Parathyroid adenoma (tissue), 2 donors: Measurements from ENCODE around the gene VANGL2.

Experiments
- H2AFZ ChIP-seq: fragments of 300-600 bp; sonication (generic); one replicate; pipeline ENCODE4 v1.7.0; 2017; ENCODE audit warnings: antibody characterized with exemption, mild to moderate bottlenecking
- H3K27ac ChIP-seq: fragments of 300-600 bp; sonication (generic); one replicate; pipeline ENCODE4 v1.7.0; 2017
- H3K27me3 ChIP-seq: fragments of 300-600 bp; sonication (generic); one replicate; pipeline ENCODE4 v1.7.0; 2017; ENCODE audit warnings: low read length; ENCODE audit not compliant: control insufficient read depth, insufficient read depth
- H3K36me3 ChIP-seq: fragments of 300-600 bp; sonication (generic); one replicate; pipeline ENCODE4 v1.7.0; 2017; ENCODE audit warnings: low read length; ENCODE audit not compliant: control insufficient read depth, insufficient read depth
- H3K4me1 ChIP-seq: fragments of 300-600 bp; sonication (generic); one replicate; pipeline ENCODE4 v1.7.0; 2017; ENCODE audit warnings: control low read depth
- H3K4me2 ChIP-seq: fragments of 300-600 bp; sonication (generic); one replicate; pipeline ENCODE4 v1.7.0; 2017; ENCODE audit warnings: low read length
- H3K4me3 ChIP-seq: fragments of 300-600 bp; sonication (generic); one replicate; pipeline ENCODE4 v1.7.0; 2017; ENCODE audit warnings: low read depth, low read length
- H3K79me2 ChIP-seq: fragments of 300-600 bp; sonication (generic); one replicate; pipeline ENCODE4 v1.7.0; 2017; ENCODE audit warnings: control low read depth
- H3K9ac ChIP-seq: fragments of 300-600 bp; sonication (generic); one replicate; pipeline ENCODE4 v1.7.0; 2017; ENCODE audit warnings: mild to moderate bottlenecking
- H3K9me3 ChIP-seq: fragments of 300-600 bp; sonication (generic); one replicate; pipeline ENCODE4 v1.7.0; 2017; ENCODE audit warnings: low read length; ENCODE audit not compliant: control insufficient read depth
- CTCF ChIP-seq: fragments of 300-600 bp; sonication (generic); IDR thresholded peaks from one replicate; pipeline ENCODE4 v1.7.0; 2017; ENCODE audit warnings: antibody characterized with exemption, mild to moderate bottlenecking
- donor health status: primary hyperparathyroidism.

VANGL2 gene

DNA sequence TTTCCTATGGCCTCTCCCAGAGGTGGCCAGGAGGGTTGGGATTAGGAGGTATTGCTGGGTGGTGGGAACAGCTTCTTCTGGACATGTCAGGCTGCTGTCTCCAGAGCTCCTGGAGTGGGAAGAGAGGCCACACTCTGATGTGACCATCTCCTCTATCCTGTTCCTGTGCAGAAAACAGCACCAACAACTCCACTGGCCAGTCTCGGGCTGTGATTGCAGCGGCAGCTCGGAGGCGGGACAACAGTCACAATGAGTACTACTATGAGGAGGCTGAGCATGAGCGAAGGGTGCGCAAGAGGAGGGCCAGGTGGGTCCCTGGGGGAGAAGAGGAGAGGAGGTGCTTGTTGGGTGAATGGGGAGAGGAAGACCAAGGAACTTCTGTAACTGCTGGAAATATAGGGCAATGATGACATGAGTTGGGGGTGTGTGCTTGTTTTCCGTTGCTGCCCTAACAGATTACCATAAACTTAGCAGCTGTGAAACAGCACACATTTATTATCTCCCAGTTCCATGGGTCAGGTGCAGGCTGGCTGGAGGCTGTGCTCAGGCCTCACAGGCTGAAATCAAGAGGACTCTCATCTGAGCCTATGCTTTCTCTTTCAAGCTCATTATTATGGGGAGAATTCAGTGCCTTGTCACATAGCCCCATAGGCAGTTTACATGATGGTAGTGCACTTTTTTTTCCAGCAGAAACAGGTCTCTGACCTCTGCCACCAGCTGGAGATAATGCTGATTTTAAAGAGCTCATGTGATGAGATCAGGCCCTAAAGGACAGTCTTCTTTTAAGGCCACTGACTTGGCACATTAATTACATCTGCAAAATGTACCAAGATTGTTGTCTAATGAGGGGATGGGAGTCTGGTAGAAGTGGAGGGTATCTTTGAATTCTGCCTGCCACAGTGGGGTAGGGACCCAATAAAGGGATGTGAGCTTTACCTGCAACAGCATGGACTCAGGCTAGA lies 20.8 kb downstream of the VANGL2 start:
- Histone ChIP-seq H3K4me3 (no peak overlapping the region), H3K4me1 (no peaks in the 10 kb centered on the region), H3K36me3 (no peaks in the 10 kb centered on the region), H3K27me3 (no peaks in the 10 kb centered on the region), H3K4me2 (no peak overlapping the region), H3K79me2 (no peaks in the 10 kb centered on the region), H3K9me3 (no peaks in the 10 kb centered on the region), H3K27ac (no peak overlapping the region), H2AFZ (no peak overlapping the region), H3K9ac (no peak overlapping the region)
- no peak for TF ChIP-seq CTCF

- Histone ChIP-seq H3K36me3 (no peaks in the 10 kb centered on the region), H3K27me3 (no peaks in the 10 kb centered on the region), H3K27ac (no peak overlapping the region), H3K4me3 (no peak overlapping the region), H3K9me3 (no peaks in the 10 kb centered on the region), H2AFZ (no peak overlapping the region), H3K4me1 (no peaks in the 10 kb centered on the region), H3K4me2 (no peak overlapping the region), H3K9ac (no peak overlapping the region), H3K79me2 (no peaks in the 10 kb centered on the region)
- TF ChIP-seq CTCF, result no peak
Observed at GRCh38 chr1:160421881-160422280, 21.5 kb downstream of the VANGL2 start.

DNA sequence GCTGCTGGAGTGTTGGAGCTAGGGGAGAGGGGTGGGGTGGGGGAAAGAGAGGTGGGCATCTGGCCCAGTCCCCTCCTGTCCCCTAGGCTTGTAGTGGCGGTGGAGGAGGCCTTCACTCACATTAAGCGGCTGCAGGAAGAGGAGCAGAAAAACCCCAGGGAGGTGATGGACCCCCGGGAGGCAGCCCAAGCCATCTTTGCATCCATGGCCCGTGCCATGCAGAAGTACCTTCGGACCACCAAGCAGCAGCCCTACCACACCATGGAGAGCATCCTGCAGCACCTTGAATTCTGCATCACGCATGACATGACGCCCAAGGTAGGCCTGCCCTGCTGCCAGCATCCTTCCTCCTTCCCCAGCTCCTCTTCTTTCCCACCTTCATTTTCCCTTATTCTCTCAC lies 23.6 kb downstream of the VANGL2 start:
- no peaks in the 10 kb centered on the region for H3K4me1 ChIP-seq
- H3K36me3 ChIP-seq, result no peaks in the 10 kb centered on the region
- no peaks in the 10 kb centered on the region for H3K9me3 ChIP-seq
- no peak overlapping the region for H2AFZ ChIP-seq
- no peak overlapping the region for H3K27ac ChIP-seq
- no peak overlapping the region for H3K4me3 ChIP-seq
- H3K4me2 ChIP-seq, result no peak overlapping the region
- no peaks in the 10 kb centered on the region for H3K27me3 ChIP-seq
- no peaks in the 10 kb centered on the region for H3K79me2 ChIP-seq
- H3K9ac ChIP-seq, result no peak overlapping the region
- TF ChIP-seq CTCF, result no peak

DNA sequence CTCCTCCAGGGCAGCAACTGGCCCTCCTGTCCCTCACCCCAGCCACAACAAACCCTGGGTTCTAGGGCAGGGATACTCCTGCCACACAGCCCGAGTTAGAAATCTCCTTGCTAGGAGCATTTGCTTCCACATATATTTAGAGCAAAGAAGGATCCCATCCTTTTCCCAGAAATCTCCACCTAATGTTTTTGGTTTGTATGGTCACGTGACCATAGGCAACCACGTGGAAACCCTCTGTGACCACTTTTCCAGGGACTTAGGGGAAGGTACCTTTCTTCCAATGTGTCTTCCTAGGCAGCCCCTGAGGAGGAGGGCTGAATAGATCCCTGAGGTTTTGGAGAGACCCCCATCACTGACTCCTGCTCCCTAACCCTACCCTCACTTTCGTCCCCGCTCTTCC lies 25.5 kb downstream of the VANGL2 start:
- Histone ChIP-seq H3K4me1 (no peaks in the 10 kb centered on the region), H3K9me3 (no peaks in the 10 kb centered on the region), H2AFZ (no peak overlapping the region), H3K4me3 (no peak overlapping the region), H3K36me3 (no peaks in the 10 kb centered on the region), H3K27ac (no peak overlapping the region), H3K27me3 (no peaks in the 10 kb centered on the region), H3K79me2 (no peaks in the 10 kb centered on the region), H3K9ac (no peak overlapping the region), H3K4me2 (no peak overlapping the region)
- TF ChIP-seq CTCF, result no peak

DNA sequence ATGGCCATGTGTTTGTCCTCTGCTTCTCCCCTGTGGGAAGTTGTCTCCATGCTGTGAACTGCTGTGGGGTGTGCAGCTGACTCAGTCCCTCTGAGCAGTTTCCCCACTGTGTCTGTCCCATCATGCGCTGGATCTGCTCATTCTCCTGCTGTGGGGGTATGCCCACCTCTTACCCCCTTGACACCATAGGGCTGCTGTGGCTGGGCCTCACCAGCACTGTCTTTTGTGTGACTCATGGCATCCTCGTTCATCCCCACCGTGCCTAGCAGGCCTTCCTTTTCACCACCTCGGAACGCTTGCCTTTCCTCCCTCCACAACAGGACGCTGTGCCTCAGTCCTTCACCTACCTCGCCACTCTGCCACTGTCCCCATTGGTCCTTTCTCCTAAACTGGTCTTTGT lies 27.3 kb downstream of the VANGL2 start:
- Histone ChIP-seq H3K36me3 (no peaks in the 10 kb centered on the region), H3K4me3 (no peak overlapping the region), H3K4me1 (no peaks in the 10 kb centered on the region), H3K27ac (no peak overlapping the region), H3K4me2 (no peak overlapping the region), H3K27me3 (no peaks in the 10 kb centered on the region), H3K9me3 (no peaks in the 10 kb centered on the region), H2AFZ (no peak overlapping the region), H3K9ac (no peak overlapping the region), H3K79me2 (no peaks in the 10 kb centered on the region)
- TF ChIP-seq CTCF, result no peak
